Panc1 (cell line): ENCODE results near the gene ZNF580. TPM values are rescaled to one million over a fixed set of nuclear protein-coding genes. Genes with fewer than 3 reads are reported as not detected.
A peak's percentile ranks its signal among the peaks of the same experiment; 100 is the strongest.

Experiments used
- ATAC-seq: fragments of 200-7000 bp; cut with Tn5 transposase; 2 replicates; pipeline ENCODE4 v1.9.1; 2020; ENCODE audit warnings: mild to moderate bottlenecking, moderate library complexity
- BruUV-seq: library from RNA; stranded (reverse); fragments of 400-500 nt; replicated peaks from 2 replicates; lab custom pipeline; 2021; lab: Mats Ljungman, UMichigan
- CTCF ChIA-PET: fragments of 300-600 bp; sonication (Branson Sonifier 250); formaldehyde crosslinking; loops from one replicate; lab custom pipeline; 2022; ENCODE audit warnings: antibody characterized with exemption; lab: Charles Lee
- POLR2A ChIA-PET: fragments of 300-600 bp; sonication (Branson Sonifier 250); formaldehyde crosslinking; loops from one replicate; lab custom pipeline; 2022; ENCODE audit warnings: antibody characterized with exemption; lab: Charles Lee
- DNase-seq: peaks from one replicate; pipeline ENCODE4 v3.0.0-alpha.2; 2010; ENCODE audit warnings: low read depth, low spot score
- H3K27ac ChIP-seq: 2 replicates; pipeline ENCODE4 v1.5.1; 2011; ENCODE audit warnings: mild to moderate bottlenecking, low read length, inconsistent platforms
- H3K27me3 ChIP-seq: fragments of 200-500 bp; sonication (Bioruptor generic); 2 replicates; pipeline ENCODE4 v1.6.0; 2014; ENCODE audit warnings: low read length, inconsistent platforms; ENCODE audit not compliant: control insufficient read depth, insufficient read depth
- H3K36me3 ChIP-seq: fragments of 200-500 bp; sonication (Bioruptor generic); 2 replicates; pipeline ENCODE4 v1.5.1; 2014; ENCODE audit warnings: inconsistent platforms, mild to moderate bottlenecking, low read length, moderate library complexity; ENCODE audit not compliant: control insufficient read depth, insufficient read depth
- H3K4me1 ChIP-seq: 2 replicates; pipeline ENCODE4 v1.5.1; 2011; ENCODE audit warnings: inconsistent platforms, mild to moderate bottlenecking, low read length, moderate library complexity; ENCODE audit not compliant: control insufficient read depth, insufficient read depth
- H3K4me3 ChIP-seq, 2 experiments: 2 replicates each; pipeline ENCODE4 v1.5.1; 2011 to 2012; ENCODE audit warnings: low read depth in 2 of 2, low read length in 2 of 2, mild to moderate bottlenecking in 2 of 2, inconsistent platforms in 1 of 2, moderate library complexity in 1 of 2
- H3K9me3 ChIP-seq: fragments of 200-500 bp; sonication (Bioruptor generic); 2 replicates; pipeline ENCODE4 v1.5.1; 2014; ENCODE audit warnings: low read depth, mild to moderate bottlenecking, inconsistent platforms, low read length, moderate library complexity; ENCODE audit not compliant: control insufficient read depth, insufficient read depth
- POLR2AphosphoS5 ChIP-seq: IDR thresholded peaks from 2 replicates; pipeline ENCODE4 v1.6.1; 2012; ENCODE audit warnings: mild to moderate bottlenecking, low read depth, low read length, moderate library complexity
- SIN3A ChIP-seq: IDR thresholded peaks from 2 replicates; pipeline ENCODE4 v1.6.1; 2012; ENCODE audit warnings: low read depth, mild to moderate bottlenecking, low read length, moderate library complexity, borderline replicate concordance; ENCODE audit not compliant: insufficient read depth
- TCF7L2 ChIP-seq: IDR thresholded peaks from 2 replicates; pipeline ENCODE4 v1.6.1; 2011; ENCODE audit warnings: mild to moderate bottlenecking, low read depth, low read length, inconsistent platforms
- in situ Hi-C: cut with HindIII; loops from 2 replicates; pipeline ENCODE4 v1.10.0; 2016; ENCODE audit warnings: low sequenced_read_pairs, low pct_unique_long_range_greater_than_20kb
- intact Hi-C: fragments of 100-400 bp; cut with micrococcal nuclease; formaldehyde crosslinking; loops from one replicate; pipeline ENCODE4 v1.10.0; 2022; ENCODE audit not compliant: unreplicated experiment
- total RNA-seq: library from RNA; stranded (reverse); gene quantifications from one replicate; pipeline ENCODE4 v1.2.1, GENCODE V29; 2021; ENCODE audit not compliant: unreplicated experiment
- TF ChIP-seq, protein P1 (sequence below), 2 experiments: IDR thresholded peaks; 2 replicates each; pipeline ENCODE4 v1.6.1; 2011 to 2012; ENCODE audit warnings: low read depth in 2 of 2, control low read depth in 1 of 2, low read length in 1 of 2, mild to moderate bottlenecking in 1 of 2, moderate library complexity in 1 of 2; ENCODE audit not compliant: insufficient read depth in 1 of 2
- TF ChIP-seq, protein P2 (sequence below): fragments of 450-650 bp; IDR thresholded peaks from 2 replicates; pipeline ENCODE4 v1.5.1; 2017; ENCODE audit warnings: mild to moderate bottlenecking

Gene ZNF580
- total RNA-seq, 1 experiment from 2014 or later, result 58.0 TPM

DNA sequence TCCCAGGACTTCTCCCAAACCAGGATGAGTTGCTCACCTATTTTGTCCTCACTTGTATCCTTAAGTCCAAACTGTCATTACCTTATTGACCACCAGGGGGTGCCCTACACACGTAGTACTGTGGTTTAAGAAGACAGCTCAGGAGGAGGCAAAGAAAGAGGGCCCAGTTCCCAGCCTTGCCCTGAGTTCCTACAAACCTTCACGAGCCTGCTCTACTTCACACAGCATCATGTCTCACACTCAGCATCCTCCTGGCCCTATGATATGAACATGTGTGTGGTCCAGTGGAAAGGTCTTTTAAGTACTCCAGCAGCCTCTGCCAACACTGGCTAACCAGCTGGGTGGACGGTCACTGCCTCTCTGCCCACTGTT lies 8.4 kb upstream of the ZNF580 start:
- in situ Hi-C loops, result no loop called here

DNA sequence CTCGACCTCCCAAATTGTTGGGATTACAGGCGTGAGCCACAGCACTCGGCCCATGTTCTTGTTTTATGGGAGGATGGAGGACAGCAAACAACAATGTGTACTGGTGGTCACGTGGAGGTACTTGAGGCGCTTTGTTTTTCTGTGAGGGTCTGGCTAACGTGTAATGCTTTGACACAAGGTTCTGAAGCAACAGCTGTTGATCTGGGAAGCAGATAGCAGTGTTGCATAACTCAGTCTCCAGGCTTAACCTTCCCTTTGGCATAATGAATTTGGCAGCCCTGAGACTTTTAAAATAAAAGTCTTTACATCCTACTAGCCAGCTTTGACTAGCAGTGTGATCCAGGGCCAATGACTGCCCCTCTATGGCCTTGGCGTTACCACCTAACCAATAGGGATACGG lies 6.9 kb upstream of the ZNF580 start:
- Histone ChIP-seq H3K4me3 (no peak overlapping the region; a peak in 1 of 4 replicates), H3K36me3 (peaks cover 3% of the 10 kb centered on the region; the same call in 1 of the 2 replicates), H3K27ac (peak overlapping the region; percentile 95; the same call in 1 of the 2 replicates), H3K4me1 (peaks cover 16% of the 10 kb centered on the region), H3K27me3 (no peaks in the 10 kb centered on the region), H3K9me3 (no peaks in the 10 kb centered on the region)
- DNase-seq (no peak), ATAC-seq (no peak)
- no peak for TF ChIP-seq POLR2AphosphoS5
- TF ChIP-seq, protein P1, sequence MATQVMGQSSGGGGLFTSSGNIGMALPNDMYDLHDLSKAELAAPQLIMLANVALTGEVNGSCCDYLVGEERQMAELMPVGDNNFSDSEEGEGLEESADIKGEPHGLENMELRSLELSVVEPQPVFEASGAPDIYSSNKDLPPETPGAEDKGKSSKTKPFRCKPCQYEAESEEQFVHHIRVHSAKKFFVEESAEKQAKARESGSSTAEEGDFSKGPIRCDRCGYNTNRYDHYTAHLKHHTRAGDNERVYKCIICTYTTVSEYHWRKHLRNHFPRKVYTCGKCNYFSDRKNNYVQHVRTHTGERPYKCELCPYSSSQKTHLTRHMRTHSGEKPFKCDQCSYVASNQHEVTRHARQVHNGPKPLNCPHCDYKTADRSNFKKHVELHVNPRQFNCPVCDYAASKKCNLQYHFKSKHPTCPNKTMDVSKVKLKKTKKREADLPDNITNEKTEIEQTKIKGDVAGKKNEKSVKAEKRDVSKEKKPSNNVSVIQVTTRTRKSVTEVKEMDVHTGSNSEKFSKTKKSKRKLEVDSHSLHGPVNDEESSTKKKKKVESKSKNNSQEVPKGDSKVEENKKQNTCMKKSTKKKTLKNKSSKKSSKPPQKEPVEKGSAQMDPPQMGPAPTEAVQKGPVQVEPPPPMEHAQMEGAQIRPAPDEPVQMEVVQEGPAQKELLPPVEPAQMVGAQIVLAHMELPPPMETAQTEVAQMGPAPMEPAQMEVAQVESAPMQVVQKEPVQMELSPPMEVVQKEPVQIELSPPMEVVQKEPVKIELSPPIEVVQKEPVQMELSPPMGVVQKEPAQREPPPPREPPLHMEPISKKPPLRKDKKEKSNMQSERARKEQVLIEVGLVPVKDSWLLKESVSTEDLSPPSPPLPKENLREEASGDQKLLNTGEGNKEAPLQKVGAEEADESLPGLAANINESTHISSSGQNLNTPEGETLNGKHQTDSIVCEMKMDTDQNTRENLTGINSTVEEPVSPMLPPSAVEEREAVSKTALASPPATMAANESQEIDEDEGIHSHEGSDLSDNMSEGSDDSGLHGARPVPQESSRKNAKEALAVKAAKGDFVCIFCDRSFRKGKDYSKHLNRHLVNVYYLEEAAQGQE (IDR thresholded peaks at IDR 0.05; ENCODE audit: insufficient read depth in 1 of 2, low read depth in 2 of 2, low read length in 1 of 2), result no peak
- TF ChIP-seq TCF7L2, result no peak
- no peak for TF ChIP-seq SIN3A
- TF ChIP-seq, protein P2, sequence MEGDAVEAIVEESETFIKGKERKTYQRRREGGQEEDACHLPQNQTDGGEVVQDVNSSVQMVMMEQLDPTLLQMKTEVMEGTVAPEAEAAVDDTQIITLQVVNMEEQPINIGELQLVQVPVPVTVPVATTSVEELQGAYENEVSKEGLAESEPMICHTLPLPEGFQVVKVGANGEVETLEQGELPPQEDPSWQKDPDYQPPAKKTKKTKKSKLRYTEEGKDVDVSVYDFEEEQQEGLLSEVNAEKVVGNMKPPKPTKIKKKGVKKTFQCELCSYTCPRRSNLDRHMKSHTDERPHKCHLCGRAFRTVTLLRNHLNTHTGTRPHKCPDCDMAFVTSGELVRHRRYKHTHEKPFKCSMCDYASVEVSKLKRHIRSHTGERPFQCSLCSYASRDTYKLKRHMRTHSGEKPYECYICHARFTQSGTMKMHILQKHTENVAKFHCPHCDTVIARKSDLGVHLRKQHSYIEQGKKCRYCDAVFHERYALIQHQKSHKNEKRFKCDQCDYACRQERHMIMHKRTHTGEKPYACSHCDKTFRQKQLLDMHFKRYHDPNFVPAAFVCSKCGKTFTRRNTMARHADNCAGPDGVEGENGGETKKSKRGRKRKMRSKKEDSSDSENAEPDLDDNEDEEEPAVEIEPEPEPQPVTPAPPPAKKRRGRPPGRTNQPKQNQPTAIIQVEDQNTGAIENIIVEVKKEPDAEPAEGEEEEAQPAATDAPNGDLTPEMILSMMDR, result no peak
- ChIA-PET CTCF (interaction anchor here (0.6 kb wide), 1 partner anchor 47 kb away, joined by 3 read pairs; no protein-coding TSS in a partner anchor), POLR2A (interaction anchor here (0.6 kb wide), 2 partner anchors 10 kb away, joined by 6 to 8 read pairs; partner anchors contain the start of gene ZNF784)
- in situ Hi-C loops, result no loop called here
- BruUV-seq, result no TSS peak
- intact Hi-C loops, result no loop called here

More for the DNA sequence above, 8.4 kb upstream of the ZNF580 start:
- TF ChIP-seq, protein P1 (IDR thresholded peaks at IDR 0.05; ENCODE audit: insufficient read depth in 1 of 2, low read depth in 2 of 2, low read length in 1 of 2), result no peak
- TF ChIP-seq, protein P2, result peak; percentile 87
- DNase-seq (peak; percentile 88), ATAC-seq (peak; percentile 74)
- Histone ChIP-seq H3K4me1 (peaks cover 16% of the 10 kb centered on the region), H3K27me3 (no peaks in the 10 kb centered on the region), H3K4me3 (peak overlapping the region in 1 of 2 experiments; percentile 14; a peak in 1 of 4 replicates), H3K27ac (no peak overlapping the region), H3K9me3 (no peaks in the 10 kb centered on the region), H3K36me3 (peaks cover 3% of the 10 kb centered on the region; the same call in 1 of the 2 replicates)
- no TSS peak for BruUV-seq
- ChIA-PET POLR2A (interaction anchor here (1.0 kb wide), 1 partner anchor 22 kb away, joined by 5 read pairs; no protein-coding TSS in a partner anchor), CTCF (interaction anchor here (0.5 to 1.5 kb wide), 11 partner anchors 15 to 595 kb away, joined by 3 to 6 read pairs (median 4); partner anchors contain the start of gene ZNF865)
- intact Hi-C loops, result no loop called here
